Measurements from ENCODE around the gene ABHD8.

Gene ABHD8

GRCh38 chr19:17266026-17266425 is 37.2 kb downstream of the ABHD8 start:
- DNase-seq (ENCODE audit: low read depth in 2 of 2), result no peak

GRCh38 chr19:17264641-17264979 is 38.6 kb downstream of the ABHD8 start, which contains the start of gene USHBP1:
TSS of gene USHBP1 (minus strand) at chr19:17264745. CDS start at chr19:17264299, 446 bp downstream.
- DNase-seq (ENCODE audit: low read depth in 2 of 2), result no peak

GRCh38 chr19:17263712-17264640 is 39.2 kb downstream of the ABHD8 start:
- DNase-seq (ENCODE audit: low read depth in 2 of 2), result no peak

- no peak for DNase-seq (ENCODE audit: low read depth in 2 of 2)
Observed at GRCh38 chr19:17262557-17262956, 40.7 kb downstream of the ABHD8 start.

- DNase-seq (ENCODE audit: low read depth in 2 of 2), result peak; percentile 77 to 85
Observed at GRCh38 chr19:17260842-17261325, 42.3 kb downstream of the ABHD8 start.

GRCh38 chr19:17259934-17260333 is 43.3 kb downstream of the ABHD8 start:
- no peak for DNase-seq (ENCODE audit: low read depth in 2 of 2)

- no peak for DNase-seq (ENCODE audit: low read depth in 2 of 2)
Observed at GRCh38 chr19:17259118-17259780, 44.0 kb downstream of the ABHD8 start.

GRCh38 chr19:17256130-17256529 is 47.1 kb downstream of the ABHD8 start:
- DNase-seq (ENCODE audit: low read depth in 2 of 2), result no peak

GRCh38 chr19:17255150-17255621 is 48.0 kb downstream of the ABHD8 start:
- no peak for DNase-seq (ENCODE audit: low read depth in 2 of 2)

GRCh38 chr19:17254636-17255035 is 48.6 kb downstream of the ABHD8 start:
- no peak for DNase-seq (ENCODE audit: low read depth in 2 of 2)

GRCh38 chr19:17249887-17250548 is 53.2 kb downstream of the ABHD8 start:
- no peak for DNase-seq (ENCODE audit: low read depth in 2 of 2)

GRCh38 chr19:17248011-17248776 is 55.0 kb downstream of the ABHD8 start:
- DNase-seq (ENCODE audit: low read depth in 2 of 2), result no peak

GRCh38 chr19:17246681-17247425 is 56.4 kb downstream of the ABHD8 start:
- no peak for DNase-seq (ENCODE audit: low read depth in 2 of 2)

GRCh38 chr19:17245535-17245984 is 57.7 kb downstream of the ABHD8 start, which contains the start of gene NR2F6:
TSS of gene NR2F6 (minus strand) at chr19:17245919. CDS start at chr19:17245220, 699 bp downstream.
- DNase-seq (ENCODE audit: low read depth in 2 of 2), result no peak

GRCh38 chr19:17244618-17245534 is 58.3 kb downstream of the ABHD8 start:
- DNase-seq (ENCODE audit: low read depth in 2 of 2), result no peak

GRCh38 chr19:17243830-17244617 is 59.2 kb downstream of the ABHD8 start:
- DNase-seq (ENCODE audit: low read depth in 2 of 2), result no peak

- no peak for DNase-seq (ENCODE audit: low read depth in 2 of 2)
Observed at GRCh38 chr19:17243211-17243829, 59.9 kb downstream of the ABHD8 start.

All from stimulated activated CD8-positive, alpha-beta memory T cell treated with anti-CD3 and anti-CD28 coated beads, Interleukin-2, amount 100 ng/mL, for 1 hour (primary cell).